Trophoblast cell (in vitro differentiated cells and primary cell): ENCODE data around the gene CDRT15. TPM values are rescaled to one million over a fixed set of nuclear protein-coding genes. Genes with fewer than 3 reads are reported as not detected.
"Not testable (repeated sequence)": the region's sequence is repeated elsewhere in the genome, so short reads cannot be mapped to it uniquely, and the experiment has no call there.

Experiments
- DNase-seq, 2 donors: peaks; one replicate each; pipeline ENCODE4 v3.0.0-alpha.2; 2016
- H2AFZ ChIP-seq: 2 replicates; pipeline ENCODE4 v1.6.1; 2013; ENCODE audit warnings: low read length, moderate library complexity, mild to moderate bottlenecking; ENCODE audit not compliant: insufficient read depth, poor library complexity
- H2AK5ac ChIP-seq: 2 replicates; pipeline ENCODE4 v1.6.1; 2013; ENCODE audit warnings: mild to moderate bottlenecking, low read length
- H2BK120ac ChIP-seq: 2 replicates; pipeline ENCODE4 v1.6.1; 2013; ENCODE audit warnings: low read length, mild to moderate bottlenecking, moderate library complexity; ENCODE audit not compliant: insufficient read depth, poor library complexity
- H2BK12ac ChIP-seq: 2 replicates; pipeline ENCODE4 v1.6.1; 2013; ENCODE audit warnings: mild to moderate bottlenecking, low read length, moderate library complexity
- H2BK5ac ChIP-seq: 2 replicates; pipeline ENCODE4 v1.6.1; 2013; ENCODE audit warnings: low read length, low read depth, moderate library complexity, mild to moderate bottlenecking; ENCODE audit not compliant: poor library complexity
- H3K14ac ChIP-seq: 2 replicates; pipeline ENCODE4 v1.6.1; 2013; ENCODE audit warnings: mild to moderate bottlenecking, low read length
- H3K18ac ChIP-seq: 2 replicates; pipeline ENCODE4 v1.6.1; 2013; ENCODE audit warnings: mild to moderate bottlenecking, low read length
- H3K23ac ChIP-seq: 2 replicates; pipeline ENCODE4 v1.6.1; 2013; ENCODE audit warnings: low read length
- H3K27ac ChIP-seq: 2 replicates; pipeline ENCODE4 v1.5.1; 2013; ENCODE audit warnings: low read depth, mild to moderate bottlenecking, inconsistent platforms, low read length, moderate library complexity
- H3K27me3 ChIP-seq: 2 replicates; pipeline ENCODE4 v1.6.1; 2013; ENCODE audit warnings: inconsistent platforms, mild to moderate bottlenecking, low read length, moderate library complexity; ENCODE audit not compliant: insufficient read depth
- H3K36me3 ChIP-seq, 2 experiments: 1 replicate in 1 of 2; 2 replicates in 1 of 2; pipeline ENCODE4 v1.6.1; 2013; ENCODE audit warnings: low read length in 2 of 2, mild to moderate bottlenecking in 2 of 2, moderate library complexity in 1 of 2; ENCODE audit not compliant: insufficient read depth in 2 of 2, control insufficient read depth in 1 of 2
- H3K4ac ChIP-seq: 2 replicates; pipeline ENCODE4 v1.6.1; 2013; ENCODE audit warnings: low read depth, mild to moderate bottlenecking, low read length, moderate library complexity
- H3K4me1 ChIP-seq, 2 experiments: 1 replicate in 1 of 2; 2 replicates in 1 of 2; pipeline ENCODE4 v1.6.1; 2013; ENCODE audit warnings: low read length in 2 of 2, mild to moderate bottlenecking in 2 of 2, moderate library complexity in 1 of 2; ENCODE audit not compliant: insufficient read depth in 2 of 2, control insufficient read depth in 1 of 2
- H3K4me2 ChIP-seq: 2 replicates; pipeline ENCODE4 v1.6.1; 2013; ENCODE audit warnings: inconsistent platforms, mild to moderate bottlenecking, low read length, moderate library complexity
- H3K4me3 ChIP-seq: 2 replicates; pipeline ENCODE4 v1.5.1; 2013; ENCODE audit warnings: mild to moderate bottlenecking, low read depth, low read length, inconsistent platforms
- H3K79me1 ChIP-seq: one replicate; pipeline ENCODE4 v1.6.1; 2013; ENCODE audit warnings: low read length
- H3K79me2 ChIP-seq: 2 replicates; pipeline ENCODE4 v1.6.1; 2013; ENCODE audit warnings: low read length, mild to moderate bottlenecking; ENCODE audit not compliant: control insufficient read depth, insufficient read depth, poor library complexity
- H3K9ac ChIP-seq: 2 replicates; pipeline ENCODE4 v1.6.1; 2013; ENCODE audit warnings: mild to moderate bottlenecking, low read length
- H3K9me3 ChIP-seq: 2 replicates; pipeline ENCODE4 v1.6.1; 2013; ENCODE audit warnings: low read depth, mild to moderate bottlenecking, control low read depth, inconsistent platforms, low read length; ENCODE audit not compliant: insufficient read depth
- H4K12ac ChIP-seq: 2 replicates; pipeline ENCODE4 v1.6.1; 2013; ENCODE audit warnings: low read depth, mild to moderate bottlenecking, low read length, moderate library complexity
- H4K8ac ChIP-seq: 2 replicates; pipeline ENCODE4 v1.6.1; 2013; ENCODE audit warnings: low read depth, mild to moderate bottlenecking, low read length, moderate library complexity
- H4K91ac ChIP-seq: one replicate; pipeline ENCODE4 v1.6.1; 2013; ENCODE audit warnings: low read depth, mild to moderate bottlenecking, low read length, moderate library complexity
- WGBS: extraction: QIAGEN DNeasy Blood & Tissue Kit; methylation state at CpG from one replicate; pipeline ENCODE4 v1.1.7; 2013; ENCODE audit warnings: missing lambda C conversion rate; ENCODE audit not compliant: insufficient read length, insufficient coverage; ENCODE audit errors: extremely low coverage; 5-methylcytosine and 5-hydroxymethylcytosine counted together
- polyA plus RNA-seq: library from polyadenylated mRNA; stranded (reverse); fragments of 200-250 nt; gene quantifications from 2 replicates; pipeline ENCODE4 v1.2.3, GENCODE V29; 2013

The CDRT15 gene
- not detected in 2 replicates for polyA plus RNA-seq

GRCh38 chr17:14236762-14237161, at the start of gene CDRT15:
CDRT15 (minus strand) TSS chr17:14236862; CDS start chr17:14236833, 29 bp downstream.
- not testable (repeated sequence) for H3K79me1 ChIP-seq, H3K4me3 ChIP-seq, H3K27ac ChIP-seq, H4K91ac ChIP-seq, H2AK5ac ChIP-seq, H4K12ac ChIP-seq, H3K4ac ChIP-seq, H3K36me3 ChIP-seq, H3K4me2 ChIP-seq, H2BK5ac ChIP-seq, H3K18ac ChIP-seq, H2BK120ac ChIP-seq, H4K8ac ChIP-seq, H3K4me1 ChIP-seq, H3K23ac ChIP-seq, H3K9ac ChIP-seq, H3K27me3 ChIP-seq, H3K79me2 ChIP-seq, H3K9me3 ChIP-seq, H2AFZ ChIP-seq, H3K14ac ChIP-seq, H2BK12ac ChIP-seq, DNase-seq
- WGBS: no CpG with 5 or more reads among the region's 11 CpGs

DNA sequence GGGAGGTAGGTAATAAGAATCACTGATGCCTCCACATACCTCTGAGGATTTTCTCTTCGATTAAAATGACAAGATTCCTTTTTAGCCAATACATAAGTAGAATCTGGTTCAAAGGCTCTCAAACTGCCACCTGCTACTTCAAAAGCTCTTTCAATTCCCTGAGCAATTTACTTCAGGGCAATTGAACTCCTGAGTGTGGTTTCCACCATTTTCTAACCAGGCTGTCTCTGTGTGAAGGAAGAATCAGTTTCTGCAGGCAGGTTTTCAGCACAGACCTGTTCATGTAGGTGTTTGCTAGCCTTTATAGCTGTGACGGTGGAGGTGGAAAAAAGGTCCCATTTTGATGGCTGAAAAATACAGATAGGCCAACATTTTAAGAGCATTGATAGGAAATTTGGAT, 46.1 kb upstream of the CDRT15 start:
- H3K4me3 ChIP-seq: no peak overlapping the region
- H3K4ac ChIP-seq: no peak overlapping the region
- no peak overlapping the region for H3K14ac ChIP-seq
- H2BK12ac ChIP-seq: no peak overlapping the region
- no peak overlapping the region for H3K23ac ChIP-seq
- DNase-seq: no peak
- H4K12ac ChIP-seq: no peak overlapping the region
- no peaks in the 10 kb centered on the region for H3K79me1 ChIP-seq
- H2AFZ ChIP-seq: no peak overlapping the region
- H3K18ac ChIP-seq: no peak overlapping the region
- no peaks in the 10 kb centered on the region for H3K4me1 ChIP-seq
- no peak overlapping the region for H2AK5ac ChIP-seq
- H4K91ac ChIP-seq: no peak overlapping the region
- WGBS: no CpG with 5 or more reads among the region's 2 CpGs
- H3K36me3 ChIP-seq: no peaks in the 10 kb centered on the region
- no peaks in the 10 kb centered on the region for H3K79me2 ChIP-seq
- no peaks in the 10 kb centered on the region for H3K9me3 ChIP-seq
- H3K9ac ChIP-seq: no peak overlapping the region
- H3K27me3 ChIP-seq: no peaks in the 10 kb centered on the region
- no peak overlapping the region for H3K4me2 ChIP-seq
- no peak overlapping the region for H3K27ac ChIP-seq
- no peak overlapping the region for H2BK120ac ChIP-seq
- H2BK5ac ChIP-seq: no peak overlapping the region
- H4K8ac ChIP-seq: no peak overlapping the region

DNA sequence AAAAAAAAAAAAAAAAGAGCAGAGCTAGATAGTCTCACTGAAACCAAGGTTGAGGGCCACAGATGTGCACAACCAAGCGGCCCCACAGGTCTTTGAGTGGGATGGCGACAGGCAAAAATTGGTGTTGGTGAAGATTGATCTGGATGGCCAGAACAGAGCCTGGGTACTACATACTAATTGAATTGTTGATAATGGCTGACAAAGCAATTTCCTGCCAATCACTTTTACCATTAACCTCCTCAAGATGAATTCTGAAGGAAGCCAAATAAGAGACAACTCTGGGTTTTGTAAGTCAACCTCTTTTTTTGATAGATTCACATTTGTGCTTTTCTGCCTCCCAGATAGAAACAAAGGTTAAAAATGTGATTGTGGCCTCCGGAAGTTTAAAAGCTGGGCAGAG, 44.9 kb upstream of the CDRT15 start:
- H3K27me3 ChIP-seq: no peaks in the 10 kb centered on the region
- H3K79me1 ChIP-seq: no peaks in the 10 kb centered on the region
- no peak overlapping the region for H3K23ac ChIP-seq
- H3K4me3 ChIP-seq: no peak overlapping the region
- no peaks in the 10 kb centered on the region for H3K4me1 ChIP-seq
- H2AK5ac ChIP-seq: no peak overlapping the region
- no peak overlapping the region for H2BK120ac ChIP-seq
- no peak overlapping the region for H3K27ac ChIP-seq
- no peak overlapping the region for H4K12ac ChIP-seq
- DNase-seq: no peak
- no peak overlapping the region for H2BK5ac ChIP-seq
- no peak overlapping the region for H3K9ac ChIP-seq
- H2BK12ac ChIP-seq: no peak overlapping the region
- no peaks in the 10 kb centered on the region for H3K36me3 ChIP-seq
- H4K8ac ChIP-seq: no peak overlapping the region
- no peak overlapping the region for H4K91ac ChIP-seq
- H3K79me2 ChIP-seq: no peaks in the 10 kb centered on the region
- H3K14ac ChIP-seq: no peak overlapping the region
- H3K18ac ChIP-seq: no peak overlapping the region
- no peaks in the 10 kb centered on the region for H3K9me3 ChIP-seq
- H3K4ac ChIP-seq: no peak overlapping the region
- WGBS: no CpG with 5 or more reads among the region's 3 CpGs
- no peak overlapping the region for H2AFZ ChIP-seq
- no peak overlapping the region for H3K4me2 ChIP-seq

GRCh38 chr17:14276535-14277250, 40.0 kb upstream of the CDRT15 start:
- Histone ChIP-seq H3K14ac (no peak overlapping the region), H3K4me3 (no peak overlapping the region), H3K4me1 (no peaks in the 10 kb centered on the region), H3K9me3 (no peaks in the 10 kb centered on the region), H3K27me3 (no peaks in the 10 kb centered on the region), H4K91ac (no peak overlapping the region), H3K4me2 (no peak overlapping the region), H3K27ac (no peak overlapping the region), H3K79me2 (no peaks in the 10 kb centered on the region), H2BK5ac (no peak overlapping the region), H2AFZ (no peak overlapping the region), H3K23ac (no peak overlapping the region), H2AK5ac (no peak overlapping the region), H3K79me1 (no peaks in the 10 kb centered on the region), H2BK120ac (no peak overlapping the region), H2BK12ac (no peak overlapping the region), H3K9ac (no peak overlapping the region), H3K4ac (no peak overlapping the region), H3K36me3 (no peaks in the 10 kb centered on the region), H4K8ac (no peak overlapping the region), H4K12ac (no peak overlapping the region), H3K18ac (no peak overlapping the region)
- DNase-seq: no peak
- no CpG with 5 or more reads among the region's 2 CpGs for WGBS
